Measurements from ENCODE around the gene NDRG2. TPM values are rescaled to one million over a fixed set of nuclear protein-coding genes. Genes with fewer than 3 reads are reported as not detected.

The NDRG2 gene
- total RNA-seq, 1 donor = not detected

GRCh38 chr14:20998139-20998538 is 26.7 kb downstream of the NDRG2 start:
- TF ChIP-seq CTCF (IDR thresholded peaks at IDR 0.05; ENCODE audit: extremely low read depth, low read depth, low read length) = no peak
- H3K27ac ChIP-seq (ENCODE audit: low read depth, low read length) = no peak overlapping the region
- H3K4me1 ChIP-seq (ENCODE audit: insufficient read depth, low read length) = no peaks in the 10 kb centered on the region
- H2AFZ ChIP-seq (ENCODE audit: low read length) = no peak overlapping the region
- no peak for DNase-seq (ENCODE audit: insufficient read length, low spot score, missing footprints)
- no peak overlapping the region for H3K4me2 ChIP-seq (ENCODE audit: insufficient read depth, low read length)
- H4K20me1 ChIP-seq (ENCODE audit: insufficient read depth, low read length) = no peaks in the 10 kb centered on the region
- H3K27me3 ChIP-seq (ENCODE audit: insufficient read depth, low read length) = no peaks in the 10 kb centered on the region
- H3K4me3 ChIP-seq (ENCODE audit: insufficient read depth, low read length) = no peak overlapping the region
- peaks cover 42% of the 10 kb centered on the region for H3K36me3 ChIP-seq (ENCODE audit: insufficient read depth, low read length)
- H3K9me3 ChIP-seq (ENCODE audit: low read depth, low read length) = no peaks in the 10 kb centered on the region
- H3K79me2 ChIP-seq (ENCODE audit: insufficient read depth, low read length) = no peaks in the 10 kb centered on the region

- no peak for DNase-seq (ENCODE audit: insufficient read length, low spot score, missing footprints)
- peaks cover 48% of the 10 kb centered on the region for H3K36me3 ChIP-seq (ENCODE audit: insufficient read depth, low read length)
These were observed 27.3 kb downstream of the NDRG2 start for GRCh38 chr14:20997564-20997963.

GRCh38 chr14:20997115-20997514 is 27.7 kb downstream of the NDRG2 start:
- H3K79me2 ChIP-seq (ENCODE audit: insufficient read depth, low read length) = peaks cover 2% of the 10 kb centered on the region
- peaks cover 3% of the 10 kb centered on the region for H4K20me1 ChIP-seq (ENCODE audit: insufficient read depth, low read length)
- H3K9me3 ChIP-seq (ENCODE audit: low read depth, low read length) = no peaks in the 10 kb centered on the region
- peaks cover 52% of the 10 kb centered on the region for H3K36me3 ChIP-seq (ENCODE audit: insufficient read depth, low read length)
- H3K27ac ChIP-seq (ENCODE audit: low read depth, low read length) = no peak overlapping the region
- H3K27me3 ChIP-seq (ENCODE audit: insufficient read depth, low read length) = no peaks in the 10 kb centered on the region
- H3K4me2 ChIP-seq (ENCODE audit: insufficient read depth, low read length) = no peak overlapping the region
- H3K4me1 ChIP-seq (ENCODE audit: insufficient read depth, low read length) = no peaks in the 10 kb centered on the region
- no peak overlapping the region for H2AFZ ChIP-seq (ENCODE audit: low read length)
- TF ChIP-seq CTCF (IDR thresholded peaks at IDR 0.05; ENCODE audit: extremely low read depth, low read depth, low read length) = no peak
- no peak overlapping the region for H3K4me3 ChIP-seq (ENCODE audit: insufficient read depth, low read length)
- no peak for DNase-seq (ENCODE audit: insufficient read length, low spot score, missing footprints)

More at GRCh38 chr14:20997564-20997963, 27.3 kb downstream of the NDRG2 start:
- no peaks in the 10 kb centered on the region for H3K9me3 ChIP-seq (ENCODE audit: low read depth, low read length)
- no peaks in the 10 kb centered on the region for H3K79me2 ChIP-seq (ENCODE audit: insufficient read depth, low read length)
- H3K27me3 ChIP-seq (ENCODE audit: insufficient read depth, low read length) = no peaks in the 10 kb centered on the region
- H3K4me2 ChIP-seq (ENCODE audit: insufficient read depth, low read length) = no peak overlapping the region
- H3K4me3 ChIP-seq (ENCODE audit: insufficient read depth, low read length) = no peak overlapping the region
- no peak overlapping the region for H3K27ac ChIP-seq (ENCODE audit: low read depth, low read length)
- no peak for TF ChIP-seq CTCF (IDR thresholded peaks at IDR 0.05; ENCODE audit: extremely low read depth, low read depth, low read length)
- H2AFZ ChIP-seq (ENCODE audit: low read length) = no peak overlapping the region
- H3K4me1 ChIP-seq (ENCODE audit: insufficient read depth, low read length) = no peaks in the 10 kb centered on the region
- H4K20me1 ChIP-seq (ENCODE audit: insufficient read depth, low read length) = no peaks in the 10 kb centered on the region

GRCh38 chr14:20996521-20996920 is 28.3 kb downstream of the NDRG2 start:
- H3K9me3 ChIP-seq (ENCODE audit: low read depth, low read length) = no peaks in the 10 kb centered on the region
- no peak overlapping the region for H3K4me2 ChIP-seq (ENCODE audit: insufficient read depth, low read length)
- no peak for DNase-seq (ENCODE audit: insufficient read length, low spot score, missing footprints)
- H4K20me1 ChIP-seq (ENCODE audit: insufficient read depth, low read length) = peaks cover 8% of the 10 kb centered on the region
- peaks cover 56% of the 10 kb centered on the region for H3K36me3 ChIP-seq (ENCODE audit: insufficient read depth, low read length)
- no peaks in the 10 kb centered on the region for H3K27me3 ChIP-seq (ENCODE audit: insufficient read depth, low read length)
- no peaks in the 10 kb centered on the region for H3K4me1 ChIP-seq (ENCODE audit: insufficient read depth, low read length)
- TF ChIP-seq CTCF (IDR thresholded peaks at IDR 0.05; ENCODE audit: extremely low read depth, low read depth, low read length) = no peak
- peaks cover 8% of the 10 kb centered on the region for H3K79me2 ChIP-seq (ENCODE audit: insufficient read depth, low read length)
- H2AFZ ChIP-seq (ENCODE audit: low read length) = no peak overlapping the region
- no peak overlapping the region for H3K27ac ChIP-seq (ENCODE audit: low read depth, low read length)
- no peak overlapping the region for H3K4me3 ChIP-seq (ENCODE audit: insufficient read depth, low read length)
